ENCODE data around the gene C7orf25.

Gene C7orf25

GRCh38 chr7:42914421-42915045 is 2.7 kb upstream of the C7orf25 start:
- H3K4me3 ChIP-seq (ENCODE audit: low read depth, low read length) = no peak overlapping the region
- TF ChIP-seq, protein P1, sequence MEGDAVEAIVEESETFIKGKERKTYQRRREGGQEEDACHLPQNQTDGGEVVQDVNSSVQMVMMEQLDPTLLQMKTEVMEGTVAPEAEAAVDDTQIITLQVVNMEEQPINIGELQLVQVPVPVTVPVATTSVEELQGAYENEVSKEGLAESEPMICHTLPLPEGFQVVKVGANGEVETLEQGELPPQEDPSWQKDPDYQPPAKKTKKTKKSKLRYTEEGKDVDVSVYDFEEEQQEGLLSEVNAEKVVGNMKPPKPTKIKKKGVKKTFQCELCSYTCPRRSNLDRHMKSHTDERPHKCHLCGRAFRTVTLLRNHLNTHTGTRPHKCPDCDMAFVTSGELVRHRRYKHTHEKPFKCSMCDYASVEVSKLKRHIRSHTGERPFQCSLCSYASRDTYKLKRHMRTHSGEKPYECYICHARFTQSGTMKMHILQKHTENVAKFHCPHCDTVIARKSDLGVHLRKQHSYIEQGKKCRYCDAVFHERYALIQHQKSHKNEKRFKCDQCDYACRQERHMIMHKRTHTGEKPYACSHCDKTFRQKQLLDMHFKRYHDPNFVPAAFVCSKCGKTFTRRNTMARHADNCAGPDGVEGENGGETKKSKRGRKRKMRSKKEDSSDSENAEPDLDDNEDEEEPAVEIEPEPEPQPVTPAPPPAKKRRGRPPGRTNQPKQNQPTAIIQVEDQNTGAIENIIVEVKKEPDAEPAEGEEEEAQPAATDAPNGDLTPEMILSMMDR (IDR thresholded peaks at IDR 0.05; ENCODE audit: low read depth, low read length) = no peak

GRCh38 chr7:42914009-42914408 is 2.1 kb upstream of the C7orf25 start:
- H3K4me3 ChIP-seq (ENCODE audit: low read depth, low read length) = no peak overlapping the region
- TF ChIP-seq, protein P1 (IDR thresholded peaks at IDR 0.05; ENCODE audit: low read depth, low read length) = no peak

DNA sequence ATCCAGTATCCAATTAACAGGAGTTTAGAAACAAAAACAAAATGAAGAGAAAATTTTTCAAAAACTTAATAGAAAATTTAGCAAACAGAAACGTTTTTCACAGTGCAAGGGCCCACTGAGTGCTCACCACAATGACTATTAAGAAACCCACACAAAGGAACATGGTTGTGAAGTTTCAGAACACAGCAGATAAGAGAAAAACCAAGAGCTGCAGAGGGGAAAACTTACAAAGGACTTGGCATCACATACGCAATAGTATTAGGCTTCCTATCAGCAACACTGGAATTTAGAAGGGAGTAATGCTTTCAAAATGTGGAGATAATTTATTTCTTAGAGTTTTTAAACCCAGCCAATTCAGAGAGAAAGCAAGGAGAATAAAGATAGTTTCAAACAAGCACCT is 1.7 kb upstream of the C7orf25 start:
- TF ChIP-seq, protein P1 (IDR thresholded peaks at IDR 0.05; ENCODE audit: low read depth, low read length) = no peak
- no peak overlapping the region for H3K4me3 ChIP-seq (ENCODE audit: low read depth, low read length)

- TF ChIP-seq, protein P1 (IDR thresholded peaks at IDR 0.05; ENCODE audit: low read depth, low read length) = no peak
Measured at GRCh38 chr7:42910306-42910705, 1.6 kb downstream of the C7orf25 start.

DNA sequence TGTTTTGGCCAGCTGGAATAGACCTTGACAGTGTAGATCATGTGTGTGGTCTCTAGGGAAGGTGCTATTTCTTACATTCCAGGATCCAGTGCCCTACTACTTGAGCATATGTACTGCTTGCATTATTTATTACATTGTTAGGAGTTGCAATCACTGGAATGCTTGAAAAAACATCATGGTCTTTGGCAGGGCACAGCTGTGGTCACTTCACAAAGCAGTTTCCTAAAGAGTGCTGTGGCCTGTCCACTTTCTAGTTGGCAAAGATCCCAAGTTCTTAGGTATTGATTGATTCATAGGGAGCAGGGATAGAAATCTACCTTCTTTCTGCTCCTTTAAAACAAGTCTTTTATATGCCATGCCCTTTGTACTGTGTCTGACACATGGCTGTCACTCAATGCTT is 4.6 kb downstream of the C7orf25 start:
- TF ChIP-seq, protein P1 (IDR thresholded peaks at IDR 0.05; ENCODE audit: low read depth, low read length) = no peak
- H3K4me3 ChIP-seq (ENCODE audit: low read depth, low read length) = no peak overlapping the region

More at GRCh38 chr7:42910306-42910705, 1.6 kb downstream of the C7orf25 start:
- H3K4me3 ChIP-seq (ENCODE audit: low read depth, low read length) = no peak overlapping the region

DNA sequence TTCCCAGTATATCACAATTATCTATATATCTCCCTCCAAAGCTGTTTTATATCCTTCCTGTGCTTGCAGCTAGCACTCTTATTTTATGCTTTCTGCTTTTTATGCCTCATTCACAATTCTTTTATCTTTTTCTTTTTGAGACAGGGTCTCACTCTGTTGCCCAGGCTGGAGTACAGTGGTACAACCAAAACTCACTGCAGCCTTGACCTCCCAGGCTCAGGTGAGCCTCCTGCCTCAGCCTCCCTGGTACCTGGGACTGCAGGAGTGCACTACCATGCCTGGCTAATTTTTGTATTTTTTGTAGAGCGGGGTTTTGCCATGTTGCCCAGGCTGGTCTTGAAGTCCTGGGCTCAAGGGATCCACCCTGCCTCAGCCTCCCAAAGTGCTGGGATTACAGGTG is 5.7 kb downstream of the C7orf25 start:
- TF ChIP-seq, protein P1 (IDR thresholded peaks at IDR 0.05; ENCODE audit: low read depth, low read length) = no peak
- no peak overlapping the region for H3K4me3 ChIP-seq (ENCODE audit: low read depth, low read length)

GRCh38 chr7:42902331-42902730 is 9.5 kb downstream of the C7orf25 start:
- no peak overlapping the region for H3K4me3 ChIP-seq (ENCODE audit: low read depth, low read length)
- TF ChIP-seq, protein P1 (IDR thresholded peaks at IDR 0.05; ENCODE audit: low read depth, low read length) = no peak

Measured in WI38 (cell line).